RWPE1 (cell line): ENCODE data around the gene SYNE1.

ENCODE experiments used
- CTCF ChIA-PET: fragments of 350-600 bp; sonication (Branson Sonifier 250); formaldehyde crosslinking; extraction: SDS; loops from one replicate; lab custom pipeline; 2021; lab: Yijun Ruan, JAX
- POLR2A ChIA-PET: fragments of 400-600 bp; formaldehyde crosslinking; extraction: SDS; loops from one replicate; lab custom pipeline; 2020; ENCODE audit warnings: antibody characterized with exemption; ENCODE audit not compliant: low non-redundant PET; lab: Yijun Ruan, JAX
- DNase-seq: peaks from one replicate; pipeline ENCODE4 v3.0.0; 2012; ENCODE audit warnings: low spot score
- H3K27ac ChIP-seq: fragments of 450-650 bp; 2 replicates; pipeline ENCODE4 v1.5.1; 2017
- CTCF ChIP-seq: fragments of 450-650 bp; conservative IDR thresholded peaks from 2 replicates; pipeline ENCODE4 v1.5.1; 2017; ENCODE audit warnings: low read depth, mild to moderate bottlenecking

Gene SYNE1

GRCh38 chr6:152353440-152353839, 283.7 kb downstream of the SYNE1 start:
- DNase-seq, result no peak
- no peak overlapping the region for H3K27ac ChIP-seq
- no peak for TF ChIP-seq CTCF
- ChIA-PET CTCF (no interaction called here), POLR2A (no interaction called here)

GRCh38 chr6:152351742-152352141, 285.4 kb downstream of the SYNE1 start:
- CTCF ChIA-PET, result no interaction called here
- no peak for DNase-seq
- POLR2A ChIA-PET, result no interaction called here
- no peak overlapping the region for H3K27ac ChIP-seq
- TF ChIP-seq CTCF, result no peak

- POLR2A ChIA-PET, result no interaction called here
- no peak overlapping the region for H3K27ac ChIP-seq
- DNase-seq, result no peak
- TF ChIP-seq CTCF, result no peak
- CTCF ChIA-PET, result no interaction called here
These were observed 286.1 kb downstream of the SYNE1 start for GRCh38 chr6:152351110-152351509.

GRCh38 chr6:152348116-152348515, 289.0 kb downstream of the SYNE1 start:
- POLR2A ChIA-PET, result no interaction called here
- H3K27ac ChIP-seq, result no peak overlapping the region
- DNase-seq, result no peak
- no peak for TF ChIP-seq CTCF
- CTCF ChIA-PET, result no interaction called here

- POLR2A ChIA-PET, result no interaction called here
- no peak for TF ChIP-seq CTCF
- CTCF ChIA-PET, result no interaction called here
These were observed 293.3 kb downstream of the SYNE1 start for GRCh38 chr6:152343735-152344360.

GRCh38 chr6:152341596-152341995, 295.6 kb downstream of the SYNE1 start:
- ChIA-PET CTCF (no interaction called here), POLR2A (no interaction called here)
- no peak overlapping the region for H3K27ac ChIP-seq
- TF ChIP-seq CTCF, result no peak
- no peak for DNase-seq

More at GRCh38 chr6:152343735-152344360, 293.3 kb downstream of the SYNE1 start:
- no peak for DNase-seq
- no peak overlapping the region for H3K27ac ChIP-seq
